H1 (cell line): Measurements from ENCODE around the gene CLGN. TPM values are rescaled to one million over a fixed set of nuclear protein-coding genes. Genes with fewer than 3 reads are reported as not detected.

Experiments used
- CTCF ChIA-PET: fragments of 300-600 bp; sonication (Branson Sonifier 250); formaldehyde crosslinking; loops from one replicate; lab custom pipeline; 2021; ENCODE audit not compliant: partially characterized antibody; lab: Charles Lee
- POLR2A ChIA-PET: fragments of 300-600 bp; sonication (Branson Sonifier 250); formaldehyde crosslinking; loops from one replicate; lab custom pipeline; 2021; ENCODE audit warnings: inconsistent platforms; ENCODE audit not compliant: partially characterized antibody; lab: Charles Lee
- DNase-seq, 2 experiments: peaks; one replicate each; pipeline versions ENCODE4 v3.0.0 to v3.0.0-alpha.2; 2010 to 2022; ENCODE audit warnings: low spot score in 2 of 2, low read depth in 1 of 2, mixed read lengths in 1 of 2
- FAIRE-seq: peaks from 2 replicates; lab custom pipeline; 2011; peaks lifted over from hg19 to GRCh38; lab: Jason Lieb, UNC
- H2AFZ ChIP-seq: 2 replicates; pipeline ENCODE4 v1.8.1; 2012; ENCODE audit warnings: low read length, inconsistent platforms
- H2AK5ac ChIP-seq: 2 replicates; pipeline ENCODE4 v1.6.1; 2013; ENCODE audit warnings: low read depth, low read length
- H2BK120ac ChIP-seq: replicated peaks from 2 replicates; pipeline ENCODE3; 2013; ENCODE audit warnings: low read depth, low read length, inconsistent platforms
- H2BK12ac ChIP-seq: 2 replicates; pipeline ENCODE4 v1.6.1; 2013; ENCODE audit warnings: low read depth, low read length
- H2BK15ac ChIP-seq: 2 replicates; pipeline ENCODE4 v1.6.1; 2013; ENCODE audit warnings: low read length
- H2BK20ac ChIP-seq: 2 replicates; pipeline ENCODE4 v1.6.1; 2013; ENCODE audit warnings: low read length
- H2BK5ac ChIP-seq: 2 replicates; pipeline ENCODE4 v1.6.1; 2013; ENCODE audit warnings: low read depth, low read length
- H3K14ac ChIP-seq: 2 replicates; pipeline ENCODE4 v1.6.1; 2013; ENCODE audit warnings: inconsistent platforms; ENCODE audit not compliant: insufficient read length
- H3K18ac ChIP-seq: 2 replicates; pipeline ENCODE4 v1.6.1; 2013; ENCODE audit warnings: low read length; ENCODE audit errors: extremely low read depth
- H3K23ac ChIP-seq: 2 replicates; pipeline ENCODE4 v1.6.1; 2013; ENCODE audit warnings: inconsistent platforms; ENCODE audit not compliant: insufficient read length
- H3K23me2 ChIP-seq: 2 replicates; pipeline ENCODE4 v1.6.1; 2013; ENCODE audit warnings: low read depth, low read length
- H3K27ac ChIP-seq: 2 replicates; pipeline ENCODE4 v1.6.1; 2011; ENCODE audit warnings: low read depth, low read length, inconsistent platforms
- H3K27me3 ChIP-seq, 4 experiments: replicated peaks in 1 of 4; 1 replicate in 1 of 4; 2 replicates in 3 of 4; pipeline versions ENCODE4 v1.6.1 to v1.8.1; 2011 to 2013; ENCODE audit warnings: low read length in 3 of 4, mild to moderate bottlenecking in 3 of 4, inconsistent platforms in 2 of 4, mixed read lengths in 2 of 4, moderate library complexity in 1 of 4; ENCODE audit not compliant: control insufficient read depth in 3 of 4, insufficient read depth in 3 of 4; ENCODE audit errors: extremely low read depth in 1 of 4
- H3K36me3 ChIP-seq, 4 experiments: 2 replicates each; pipeline versions ENCODE4 v1.6.1 to v1.8.1; 2011 to 2013; ENCODE audit warnings: mild to moderate bottlenecking in 4 of 4, low read length in 3 of 4, moderate library complexity in 2 of 4, control low read depth in 1 of 4, inconsistent platforms in 1 of 4; ENCODE audit not compliant: insufficient read depth in 4 of 4, control insufficient read depth in 2 of 4
- H3K4ac ChIP-seq: replicated peaks from 2 replicates; pipeline ENCODE3; 2013; ENCODE audit warnings: low read length, low read depth, mixed read lengths, inconsistent platforms; ENCODE audit not compliant: insufficient read length
- H3K4me1 ChIP-seq, 4 experiments: replicated peaks in 1 of 4; 1 replicate in 1 of 4; 2 replicates in 3 of 4; pipeline versions ENCODE4 v1.6.1 to v1.8.1; 2011 to 2013; ENCODE audit warnings: low read length in 3 of 4, inconsistent platforms in 2 of 4, mixed read lengths in 1 of 4; ENCODE audit not compliant: insufficient read depth in 4 of 4, control insufficient read depth in 3 of 4
- H3K4me2 ChIP-seq, 2 experiments: 2 replicates each; pipeline versions ENCODE4 v1.6.1 to v1.8.1; 2011 to 2013; ENCODE audit warnings: low read depth in 2 of 2, low read length in 2 of 2, control low read depth in 1 of 2, inconsistent platforms in 1 of 2, mild to moderate bottlenecking in 1 of 2; ENCODE audit not compliant: insufficient read depth in 1 of 2
- H3K4me3 ChIP-seq, 4 experiments: fragments of 200-600, 300-600 bp in 1 of 4; sonication (generic), shearing (Covaris generic), sonication (Bioruptor Twin) in 1 of 4; 2 replicates each; pipeline versions ENCODE4 v1.5.1 to v1.8.1; 2011 to 2016; ENCODE audit warnings: low read length in 4 of 4, low read depth in 3 of 4, control low read depth in 2 of 4, inconsistent platforms in 2 of 4, mild to moderate bottlenecking in 2 of 4, mixed read lengths in 1 of 4, moderate library complexity in 1 of 4; ENCODE audit not compliant: insufficient read depth in 2 of 4; ENCODE audit errors: extremely low read depth in 1 of 4
- H3K56ac ChIP-seq: replicated peaks from 2 replicates; pipeline ENCODE3; 2013; ENCODE audit warnings: low read depth, mild to moderate bottlenecking, mixed read lengths, low read length, inconsistent platforms; ENCODE audit not compliant: insufficient read length
- H3K79me1 ChIP-seq: 2 replicates; pipeline ENCODE4 v1.6.1; 2013; ENCODE audit warnings: low read depth, low read length, control low read depth
- H3K79me2 ChIP-seq, 2 experiments: 2 replicates each; pipeline versions ENCODE4 v1.6.1 to v1.8.1; 2012 to 2013; ENCODE audit warnings: low read length in 2 of 2, mild to moderate bottlenecking in 2 of 2, inconsistent platforms in 1 of 2; ENCODE audit not compliant: insufficient read depth in 2 of 2, control insufficient read depth in 1 of 2
- H3K9ac ChIP-seq, 4 experiments: replicated peaks in 1 of 4; 1 replicate in 1 of 4; 2 replicates in 3 of 4; pipeline versions ENCODE4 v1.6.1 to v1.8.1; 2011 to 2013; ENCODE audit warnings: low read depth in 3 of 4, low read length in 3 of 4, control low read depth in 2 of 4, mild to moderate bottlenecking in 2 of 4, moderate library complexity in 2 of 4, inconsistent platforms in 1 of 4; ENCODE audit errors: extremely low read depth in 1 of 4
- H3K9me3 ChIP-seq, 2 experiments: 2 replicates each; pipeline versions ENCODE4 v1.6.1 to v1.8.1; 2012 to 2013; ENCODE audit warnings: mild to moderate bottlenecking in 2 of 2, moderate library complexity in 2 of 2, control low read depth in 1 of 2, inconsistent platforms in 1 of 2, low read depth in 1 of 2, low read length in 1 of 2, mixed read lengths in 1 of 2; ENCODE audit not compliant: insufficient read depth in 2 of 2
- H4K20me1 ChIP-seq, 2 experiments: replicated peaks in 1 of 2; 2 replicates each; pipeline versions ENCODE3 to v1.8.1; 2011 to 2013; ENCODE audit warnings: inconsistent platforms in 2 of 2, low read length in 2 of 2, mild to moderate bottlenecking in 1 of 2; ENCODE audit not compliant: insufficient read depth in 2 of 2, control insufficient read depth in 1 of 2
- H4K5ac ChIP-seq: 2 replicates; pipeline ENCODE4 v1.6.1; 2013; ENCODE audit warnings: low read length, low read depth, mixed read lengths, inconsistent platforms; ENCODE audit not compliant: insufficient read length
- H4K8ac ChIP-seq: 2 replicates; pipeline ENCODE4 v1.8.0; 2013; ENCODE audit warnings: mild to moderate bottlenecking, moderate library complexity, low read length, inconsistent platforms; ENCODE audit not compliant: insufficient read depth; ENCODE audit errors: extremely low read depth
- H4K91ac ChIP-seq: replicated peaks from 2 replicates; pipeline ENCODE3; 2013; ENCODE audit warnings: low read length, mixed read lengths, inconsistent platforms; ENCODE audit not compliant: insufficient read length
- ATF2 ChIP-seq: IDR thresholded peaks from 2 replicates; pipeline ENCODE4 v1.6.1; 2012; ENCODE audit warnings: low read length, inconsistent platforms
- CBX8 ChIP-seq: fragments of 300-800, 300-1000 bp; sonication (generic); IDR thresholded peaks from 2 replicates; pipeline ENCODE4 v1.7.1; 2016; ENCODE audit warnings: low read depth, low read length, borderline replicate concordance
- CHD2 ChIP-seq: IDR thresholded peaks from 2 replicates; pipeline ENCODE4 v1.6.1; 2012; ENCODE audit warnings: low read length, improper control_type of control experiment
- E2F6 ChIP-seq: IDR thresholded peaks from 2 replicates; pipeline ENCODE4 v1.6.1; 2012; ENCODE audit warnings: inconsistent platforms
- EZH2 ChIP-seq: fragments of 200-600 bp; sonication (generic); IDR thresholded peaks from 2 replicates; pipeline ENCODE4 v1.7.1; 2012; ENCODE audit warnings: low read depth, mild to moderate bottlenecking, moderate library complexity, low read length, inconsistent platforms; ENCODE audit not compliant: severe bottlenecking
- MAX ChIP-seq: IDR thresholded peaks from 2 replicates; pipeline ENCODE4 v1.6.1; 2012; ENCODE audit warnings: inconsistent platforms
- NRF1 ChIP-seq: IDR thresholded peaks from 2 replicates; pipeline ENCODE4 v1.6.1; 2011; ENCODE audit warnings: mild to moderate bottlenecking, low read depth, low read length, improper control_type of control experiment
- POLR2A ChIP-seq, 2 experiments: IDR thresholded peaks; 1 replicate in 1 of 2; 2 replicates in 1 of 2; pipeline ENCODE4 v1.6.1; 2011; ENCODE audit warnings: low read depth in 2 of 2, low read length in 2 of 2, mild to moderate bottlenecking in 2 of 2; ENCODE audit errors: control extremely low read depth in 1 of 2
- RAD21 ChIP-seq, 2 experiments: IDR thresholded peaks in 1 of 2; conservative IDR thresholded peaks in 1 of 2; 2 replicates each; pipeline ENCODE4 v1.6.1; 2011; ENCODE audit warnings: low read depth in 2 of 2, low read length in 2 of 2, improper control_type of control experiment in 1 of 2, inconsistent platforms in 1 of 2, mild to moderate bottlenecking in 1 of 2, moderate library complexity in 1 of 2
- SP1 ChIP-seq: IDR thresholded peaks from 2 replicates; pipeline ENCODE4 v1.6.1; 2011; ENCODE audit warnings: low read depth, low read length
- TCF12 ChIP-seq: IDR thresholded peaks from 2 replicates; pipeline ENCODE4 v1.6.1; 2011; ENCODE audit warnings: low read depth, mild to moderate bottlenecking, low read length
- YY1 ChIP-seq: IDR thresholded peaks from 2 replicates; pipeline ENCODE4 v1.6.1; 2011; ENCODE audit warnings: low read depth, mild to moderate bottlenecking, low read length
- WGBS, 2 experiments: shearing (Covaris generic) in 1 of 2; methylation state at CpG; one replicate each; pipeline versions ENCODE4 v1.1.6 to v1.1.7; 2013 to 2015; ENCODE audit warnings: low lambda C conversion rate in 2 of 2, mixed read lengths in 2 of 2, inconsistent platforms in 1 of 2, low coverage in 1 of 2, missing lambda C conversion rate in 1 of 2; ENCODE audit not compliant: insufficient replicate concordance in 2 of 2, insufficient coverage in 1 of 2, insufficient read length in 1 of 2; ENCODE audit errors: extremely low coverage in 1 of 2, missing lambda C conversion rate in 1 of 2; 5-methylcytosine and 5-hydroxymethylcytosine counted together
- polyA plus RNA-seq, 7 experiments: library from polyadenylated mRNA; depleted of rRNA in 3 of 7; stranded (reverse) in 5 of 7; unstranded in 2 of 7; fragments of >200 nt in 5 of 7; fragments of 200-250 nt in 2 of 7; gene quantifications; 1 replicate in 5 of 7; 2 replicates in 1 of 7; 4 replicates in 1 of 7; pipeline versions ENCODE4 v1.2.1 to v1.2.3, GENCODE V29; 2011 to 2013; ENCODE audit warnings: missing spikeins in 2 of 7, mixed read lengths in 2 of 7
- total RNA-seq: library from RNA; stranded (reverse); fragmentation: NEBNext Ultra II Directional; extraction: Animal tissue kit (Norgen Biotek cat#: 25700); gene quantifications from 2 replicates; pipeline ENCODE4 v1.2.1, GENCODE V29; 2021

CLGN gene
- total and polyA plus RNA-seq, 2 of the 8 experiments (the other 6 are each of a cell fraction or from before 2014, with no cell fraction given): 1.7 to 3.1 TPM

- no peak overlapping the region for H2AFZ ChIP-seq
- no peak overlapping the region for H2BK5ac ChIP-seq
- WGBS, 2 experiments: 81% methylated on average over 3 of the region's 3 CpGs; no CpG with 5 or more reads in 1 of the 2 experiments
- H3K18ac ChIP-seq: no peak overlapping the region
- no peaks in the 10 kb centered on the region for H3K79me2 ChIP-seq
- no peak overlapping the region for H4K8ac ChIP-seq
- H3K27me3 ChIP-seq: peaks cover 0 to 2% (median 0%) of the 10 kb centered on the region in 4 experiments; a peak in 1 of 7 replicates
- H3K23ac ChIP-seq: no peak overlapping the region
- no peak overlapping the region for H2BK20ac ChIP-seq
- no peak for FAIRE-seq
- no peak overlapping the region for H4K91ac ChIP-seq
- H4K5ac ChIP-seq: no peak overlapping the region
- H3K23me2 ChIP-seq: no peaks in the 10 kb centered on the region
- H3K9me3 ChIP-seq: no peaks in the 10 kb centered on the region
- H3K9ac ChIP-seq: no peak overlapping the region
- H3K4me1 ChIP-seq: no peaks in the 10 kb centered on the region; a peak in 1 of 7 replicates
- H2BK12ac ChIP-seq: no peak overlapping the region
- no peaks in the 10 kb centered on the region for H3K36me3 ChIP-seq
- H2BK120ac ChIP-seq: no peak overlapping the region
- no peak overlapping the region for H3K56ac ChIP-seq
- no peaks in the 10 kb centered on the region for H3K79me1 ChIP-seq
- H3K4ac ChIP-seq: no peak overlapping the region
- H3K4me3 ChIP-seq: no peak overlapping the region
- H2BK15ac ChIP-seq: no peak overlapping the region
- DNase-seq: no peak
- H3K4me2 ChIP-seq: no peak overlapping the region
- no peak overlapping the region for H3K27ac ChIP-seq
- no peak overlapping the region for H2AK5ac ChIP-seq
- POLR2A ChIA-PET: interaction anchor here (1.6 kb wide), 1 partner anchor 8 kb away, joined by 3 read pairs; no protein-coding TSS in a partner anchor
- no peaks in the 10 kb centered on the region for H4K20me1 ChIP-seq
- CTCF ChIA-PET: interaction anchor here (3.3 kb wide), 1 partner anchor 11 kb away, joined by 33 read pairs; no protein-coding TSS in a partner anchor
- H3K14ac ChIP-seq: no peak overlapping the region
- TF ChIP-seq CHD2 (no peak), RAD21 (IDR thresholded peaks at IDR 0.05 in 1 of 2, conservative IDR thresholded peaks at IDR 0.05 in 1 of 2; ENCODE audit: low read depth in 2 of 2, low read length in 2 of 2) (no peak), YY1 (no peak), CBX8 (no peak), SP1 (no peak), EZH2 (no peak), TCF12 (no peak), ATF2 (no peak), MAX (no peak), E2F6 (no peak), POLR2A (IDR thresholded peaks at IDR 0.05; ENCODE audit: control extremely low read depth in 1 of 2, low read depth in 2 of 2, low read length in 2 of 2) (no peak), NRF1 (no peak)
Observed at GRCh38 chr4:140357868-140358267, 69.6 kb downstream of the CLGN start.
